PC-9 (cell line): ENCODE measurements around the gene FIZ1. TPM values are rescaled to one million over a fixed set of nuclear protein-coding genes. Genes with fewer than 3 reads are reported as not detected.
A peak's percentile ranks its signal among the peaks of the same experiment; 100 is the strongest.

ENCODE experiments used
- BruUV-seq: library from RNA; stranded (reverse); fragments of 400-500 nt; replicated peaks from 2 replicates; lab custom pipeline; 2021; lab: Mats Ljungman, UMichigan
- CTCF ChIA-PET: fragments of 300-600 bp; sonication (Branson Sonifier 250); formaldehyde crosslinking; loops from one replicate; lab custom pipeline; 2022; ENCODE audit warnings: antibody characterized with exemption; lab: Charles Lee
- POLR2A ChIA-PET: fragments of 300-600 bp; sonication (Branson Sonifier 250); formaldehyde crosslinking; loops from one replicate; lab custom pipeline; 2022; ENCODE audit warnings: antibody characterized with exemption; ENCODE audit not compliant: unreplicated experiment; lab: Charles Lee
- DNase-seq, 2 experiments: peaks; one replicate each; pipeline versions ENCODE4 v3.0.0 to v3.0.0-alpha.2; 2015 to 2022; ENCODE audit warnings: mixed read lengths in 1 of 2
- H2AFZ ChIP-seq: fragments of 200-600 bp; sonication (generic); 2 replicates; pipeline ENCODE4 v1.8.1; 2017; ENCODE audit warnings: antibody characterized with exemption
- H3F3A ChIP-seq: fragments of 200-600 bp; sonication (generic); 2 replicates; pipeline ENCODE4 v1.8.1; 2017; ENCODE audit warnings: antibody characterized with exemption, mild to moderate bottlenecking, low read depth; ENCODE audit not compliant: insufficient read depth
- H3K27ac ChIP-seq: fragments of 200-600 bp; sonication (generic); 2 replicates; pipeline ENCODE4 v1.6.1; 2016; ENCODE audit warnings: mixed run types
- H3K27me3 ChIP-seq: fragments of 200-600 bp; sonication (generic); 2 replicates; pipeline ENCODE4 v1.6.1; 2016; ENCODE audit warnings: low read depth, mixed run types; ENCODE audit not compliant: insufficient read depth
- H3K36me3 ChIP-seq: fragments of 200-600 bp; sonication (generic); 2 replicates; pipeline ENCODE4 v1.6.1; 2016; ENCODE audit warnings: low read depth, mixed run types
- H3K4me1 ChIP-seq: fragments of 200-600 bp; sonication (generic); replicated peaks from 2 replicates; pipeline ENCODE4 v1.6.1; 2016; ENCODE audit warnings: mixed run types; ENCODE audit not compliant: insufficient read depth
- H3K4me2 ChIP-seq: fragments of 200-600 bp; sonication (generic); 2 replicates; pipeline ENCODE4 v1.6.1; 2017; ENCODE audit warnings: mixed run types
- H3K4me3 ChIP-seq: fragments of 200-600 bp; sonication (generic); 2 replicates; pipeline ENCODE4 v1.6.1; 2016; ENCODE audit warnings: mixed run types
- H3K79me2 ChIP-seq: fragments of 200-600 bp; sonication (generic); 2 replicates; pipeline ENCODE4 v1.6.1; 2017; ENCODE audit warnings: low read depth, mixed run types
- H3K9me2 ChIP-seq: fragments of 200-600 bp; sonication (generic); 2 replicates; pipeline ENCODE4 v1.8.1; 2017; ENCODE audit warnings: mild to moderate bottlenecking; ENCODE audit not compliant: insufficient read depth
- H3K9me3 ChIP-seq: fragments of 200-600 bp; sonication (generic); 2 replicates; pipeline ENCODE4 v1.8.1; 2016; ENCODE audit warnings: low read depth; ENCODE audit not compliant: insufficient read depth
- H4K20me1 ChIP-seq: fragments of 200-600 bp; sonication (generic); 2 replicates; pipeline ENCODE4 v1.8.1; 2017; ENCODE audit not compliant: insufficient read depth
- CTCF ChIP-seq: fragments of 200-600 bp; sonication (generic); conservative IDR thresholded peaks from 2 replicates; pipeline ENCODE4 v1.6.1; 2017; ENCODE audit warnings: mixed run types, antibody characterized with exemption, mild to moderate bottlenecking, moderate library complexity
- EZH2 ChIP-seq: fragments of 200-600 bp; sonication (generic); IDR thresholded peaks from 2 replicates; pipeline ENCODE4 v1.8.0; 2017; ENCODE audit warnings: antibody characterized with exemption, low read depth
- intact Hi-C: fragments of 100-400 bp; cut with micrococcal nuclease; formaldehyde crosslinking; loops from one replicate; pipeline ENCODE4 v1.10.0; 2022; ENCODE audit not compliant: unreplicated experiment
- total RNA-seq: library from RNA; stranded (reverse); gene quantifications from 2 replicates; pipeline ENCODE4 v1.2.3, GENCODE V29; 2021

The FIZ1 gene
- total RNA-seq, 1 experiment from 2014 or later = 25.4 TPM

DNA sequence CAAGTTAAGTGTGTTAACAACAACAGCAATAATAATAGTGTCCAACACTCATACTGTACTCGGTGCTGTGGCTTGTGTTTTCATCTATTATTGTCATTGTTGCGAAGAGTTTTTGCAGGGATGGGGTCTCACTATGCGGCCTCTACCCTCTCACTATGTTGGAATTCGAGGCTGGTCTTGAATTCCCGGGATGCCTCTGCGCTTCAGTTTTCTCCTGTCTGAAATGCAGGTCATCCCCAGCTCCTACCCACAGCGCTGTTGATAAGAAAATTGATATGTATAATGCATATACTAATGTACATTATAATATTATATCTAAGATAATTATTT is 49.0 kb downstream of the FIZ1 start:
- Histone ChIP-seq H3K9me2 (no peaks in the 10 kb centered on the region), H3K9me3 (no peaks in the 10 kb centered on the region), H3K79me2 (peaks cover 5% of the 10 kb centered on the region; the same call in 1 of the 2 replicates), H3F3A (peaks cover 60% of the 10 kb centered on the region), H4K20me1 (no peaks in the 10 kb centered on the region), H3K4me3 (peak overlapping the region; percentile 54), H3K4me2 (peak overlapping the region; percentile 85), H3K36me3 (no peaks in the 10 kb centered on the region), H3K27ac (peak overlapping the region; percentile 96), H3K27me3 (no peaks in the 10 kb centered on the region), H2AFZ (peak overlapping the region; percentile 71; the same call in 1 of the 2 replicates), H3K4me1 (peaks cover 58% of the 10 kb centered on the region)
- ChIA-PET CTCF (no interaction called here), POLR2A (interaction anchor here (0.6 to 0.9 kb wide), 4 partner anchors 25 to 54 kb away, joined by 3 to 6 read pairs (median 4); partner anchors contain the start of gene FIZ1)
- intact Hi-C loops = loop anchor here (1.0 kb wide), 1 partner anchor 37 kb away; no protein-coding TSS in a partner anchor
- no TSS peak for BruUV-seq
- DNase-seq = no peak
- no peak for TF ChIP-seq EZH2
- no peak; the same call in 1 of the 2 replicates for TF ChIP-seq CTCF

DNA sequence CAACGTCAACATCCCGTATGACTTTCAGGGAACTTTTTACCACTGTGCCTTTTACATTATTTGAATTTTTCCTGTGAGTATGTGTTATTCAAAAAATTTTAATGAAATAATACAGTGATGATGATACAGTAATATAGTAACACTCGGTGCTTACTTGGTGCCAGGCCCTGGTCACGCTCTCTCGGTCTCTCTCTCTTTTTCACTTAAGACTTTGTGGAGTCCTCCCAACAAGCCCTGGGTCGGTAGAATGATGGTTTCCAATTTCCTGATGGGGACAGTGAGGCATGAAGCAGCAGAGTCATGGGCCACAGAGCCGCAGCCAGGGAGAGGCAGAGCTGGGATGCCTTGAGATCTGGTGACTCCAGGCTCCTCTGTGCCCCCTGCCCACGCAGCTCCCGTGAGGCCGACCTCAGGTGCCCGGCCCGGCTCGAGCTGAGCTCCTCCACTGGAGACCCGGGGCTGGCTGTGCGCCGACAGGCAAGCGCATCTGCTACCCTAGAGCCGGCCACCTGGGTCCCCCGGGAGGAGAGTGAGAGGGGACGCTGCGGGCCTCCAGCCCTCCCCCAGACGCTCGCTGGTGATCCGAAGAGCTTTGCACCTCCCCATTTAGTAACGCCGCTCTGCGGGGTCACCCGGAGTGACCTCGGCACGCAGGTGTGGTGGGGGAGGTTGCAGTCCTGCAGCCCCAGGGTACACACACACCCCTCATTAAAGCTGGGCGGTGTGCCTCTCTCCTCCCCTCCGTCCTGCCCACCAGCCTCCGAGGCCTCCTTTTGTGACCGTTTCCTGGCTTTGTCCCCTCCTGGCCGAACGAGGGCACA is 49.6 kb downstream of the FIZ1 start:
- intact Hi-C loops = loop anchor here (1.0 to 5.0 kb wide), 3 partner anchors 33 to 72 kb away; partner anchors contain the start of gene ZNF628
- Histone ChIP-seq H3K4me2 (peak overlapping the region; percentile 85), H3K4me1 (peaks cover 63% of the 10 kb centered on the region), H3K9me3 (no peaks in the 10 kb centered on the region), H3K79me2 (peaks cover 7% of the 10 kb centered on the region; the same call in 1 of the 2 replicates), H3F3A (peaks cover 60% of the 10 kb centered on the region), H3K27ac (peak overlapping the region; percentile 96), H3K36me3 (no peaks in the 10 kb centered on the region), H3K4me3 (peak overlapping the region; percentile 54), H3K9me2 (no peaks in the 10 kb centered on the region), H2AFZ (peak overlapping the region; percentile 71), H3K27me3 (no peaks in the 10 kb centered on the region), H4K20me1 (no peaks in the 10 kb centered on the region)
- CTCF ChIA-PET = interaction anchor here (0.7 kb wide), 1 partner anchor 32 kb away, joined by 9 read pairs; no protein-coding TSS in a partner anchor
- POLR2A ChIA-PET = interaction anchor here (0.6 to 1.0 kb wide), 6 partner anchors 23 to 88 kb away, joined by 3 to 6 read pairs (median 4); partner anchors contain the start of genes FIZ1 and ISOC2
- TSS peak; percentile 89 for BruUV-seq
- DNase-seq = peak; percentile 89 to 94
- no peak for TF ChIP-seq CTCF
- no peak for TF ChIP-seq EZH2

DNA sequence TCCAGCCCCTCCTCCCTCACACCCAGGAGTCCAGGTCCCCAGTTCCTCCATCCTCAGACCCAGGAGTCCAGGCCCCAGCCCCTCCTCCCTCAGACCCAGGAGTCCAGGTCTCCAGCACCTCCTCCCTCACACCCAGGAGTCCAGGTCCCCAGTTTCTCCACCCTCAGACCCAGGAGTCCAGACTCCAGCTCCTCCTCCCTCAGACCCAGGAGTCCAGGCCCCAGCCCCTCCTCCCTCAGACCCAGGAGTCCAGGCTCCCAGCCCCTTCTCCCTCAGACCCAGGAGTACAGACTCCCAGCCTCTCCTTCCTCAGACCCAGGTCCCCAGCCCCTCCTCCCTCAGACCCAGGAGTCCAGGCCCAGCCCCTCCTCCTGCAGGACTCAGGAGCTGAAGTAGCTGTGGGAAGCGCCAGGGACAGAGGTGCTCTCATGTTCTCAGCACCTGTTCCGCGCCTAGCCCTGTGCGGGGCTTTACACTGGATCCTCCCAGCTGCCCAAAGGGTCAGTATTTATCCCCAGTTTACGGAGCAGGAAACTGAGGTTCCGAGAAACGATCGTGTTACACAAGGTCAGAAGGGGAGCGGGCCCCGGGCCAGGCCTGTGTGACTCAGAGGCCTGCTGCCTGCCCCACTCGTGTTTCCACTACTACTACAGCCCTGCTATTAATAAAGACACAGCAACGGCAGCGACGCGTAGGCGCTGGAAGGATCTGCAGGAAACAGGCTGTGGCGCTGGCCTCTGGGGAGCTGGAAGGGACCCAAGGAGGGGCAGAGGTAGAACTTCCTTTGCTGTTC is 52.3 kb downstream of the FIZ1 start:
- Histone ChIP-seq H3K79me2 (peaks cover 7% of the 10 kb centered on the region; the same call in 1 of the 2 replicates), H2AFZ (peak overlapping the region; percentile 35; the same call in 1 of the 2 replicates), H3K36me3 (no peaks in the 10 kb centered on the region), H4K20me1 (no peaks in the 10 kb centered on the region), H3K27ac (peak overlapping the region; percentile 96), H3K27me3 (no peaks in the 10 kb centered on the region), H3F3A (peaks cover 60% of the 10 kb centered on the region), H3K9me2 (no peaks in the 10 kb centered on the region), H3K4me1 (peaks cover 77% of the 10 kb centered on the region), H3K4me3 (peak overlapping the region; percentile 45; the same call in 1 of the 2 replicates), H3K4me2 (peak overlapping the region; percentile 77), H3K9me3 (no peaks in the 10 kb centered on the region)
- intact Hi-C loops = loop anchor here (1.0 to 5.0 kb wide), 6 partner anchors 21 to 70 kb away; partner anchors contain the start of genes FIZ1, ZNF579, ZNF628 and ZNF865
- no TSS peak for BruUV-seq
- POLR2A ChIA-PET = interaction anchor here (0.6 to 1.4 kb wide), 16 partner anchors 11 to 1374 kb away, joined by 3 to 44 read pairs (median 10); partner anchors contain the start of genes FIZ1, TMC4, UBE2S and ZNF579
- CTCF ChIA-PET = interaction anchor here (0.5 to 1.4 kb wide), 3 partner anchors 26 to 1886 kb away, joined by 3 to 11 read pairs (median 5); no protein-coding TSS in a partner anchor
- peak; percentile 81 to 83 for DNase-seq
- no peak for TF ChIP-seq CTCF
- no peak for TF ChIP-seq EZH2
